Astrocyte of the spinal cord (primary cell): ENCODE results near the gene SPRYD4.

Source experiments
- DNase-seq: peaks from one replicate; pipeline ENCODE4 v3.0.0; 2011; ENCODE audit warnings: low read depth, low spot score
- H3K4me3 ChIP-seq: 2 replicates; pipeline ENCODE4 v1.5.1; 2011; ENCODE audit warnings: low read depth, mild to moderate bottlenecking, low read length, moderate library complexity
- in situ Hi-C: cut with HindIII; loops from 2 replicates; pipeline ENCODE4 v1.10.0; 2017; ENCODE audit warnings: low sequenced_read_pairs
- TF ChIP-seq, protein P1 (sequence below): IDR thresholded peaks from 2 replicates; pipeline ENCODE4 v1.5.1; 2012; ENCODE audit warnings: low read depth, mild to moderate bottlenecking, low read length, inconsistent platforms

SPRYD4 gene

DNA sequence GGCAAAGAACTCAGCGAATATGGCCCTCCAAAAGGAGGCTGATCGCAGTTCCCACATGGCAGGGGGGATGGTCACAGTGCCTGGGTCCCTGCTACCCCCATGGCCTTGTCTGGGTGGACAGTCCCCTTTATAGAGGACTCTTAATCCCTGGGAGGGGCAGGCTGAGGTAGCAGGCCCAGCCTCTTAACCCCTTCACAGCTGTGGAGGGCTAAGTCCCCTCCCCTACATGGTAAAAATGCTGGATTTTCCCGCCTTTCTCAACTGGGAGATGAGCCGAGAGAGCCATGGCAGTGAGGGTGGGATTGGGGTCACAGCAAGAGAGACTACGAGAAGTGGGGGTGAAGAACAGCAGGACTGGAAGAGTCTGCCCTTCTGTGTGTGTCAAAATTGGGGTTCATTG, 13.8 kb upstream of the SPRYD4 start, which contains the start of gene MIP:
Gene MIP (minus strand): TSS at position 101 of the 400 bp plus-strand sequence. CDS start 44 bp downstream, at position 57.
- TF ChIP-seq, protein P1, sequence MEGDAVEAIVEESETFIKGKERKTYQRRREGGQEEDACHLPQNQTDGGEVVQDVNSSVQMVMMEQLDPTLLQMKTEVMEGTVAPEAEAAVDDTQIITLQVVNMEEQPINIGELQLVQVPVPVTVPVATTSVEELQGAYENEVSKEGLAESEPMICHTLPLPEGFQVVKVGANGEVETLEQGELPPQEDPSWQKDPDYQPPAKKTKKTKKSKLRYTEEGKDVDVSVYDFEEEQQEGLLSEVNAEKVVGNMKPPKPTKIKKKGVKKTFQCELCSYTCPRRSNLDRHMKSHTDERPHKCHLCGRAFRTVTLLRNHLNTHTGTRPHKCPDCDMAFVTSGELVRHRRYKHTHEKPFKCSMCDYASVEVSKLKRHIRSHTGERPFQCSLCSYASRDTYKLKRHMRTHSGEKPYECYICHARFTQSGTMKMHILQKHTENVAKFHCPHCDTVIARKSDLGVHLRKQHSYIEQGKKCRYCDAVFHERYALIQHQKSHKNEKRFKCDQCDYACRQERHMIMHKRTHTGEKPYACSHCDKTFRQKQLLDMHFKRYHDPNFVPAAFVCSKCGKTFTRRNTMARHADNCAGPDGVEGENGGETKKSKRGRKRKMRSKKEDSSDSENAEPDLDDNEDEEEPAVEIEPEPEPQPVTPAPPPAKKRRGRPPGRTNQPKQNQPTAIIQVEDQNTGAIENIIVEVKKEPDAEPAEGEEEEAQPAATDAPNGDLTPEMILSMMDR, result no peak
- in situ Hi-C loops, result no loop called here
- no peak for DNase-seq
- no peak within 1 kb of the TSS for H3K4me3 ChIP-seq

DNA sequence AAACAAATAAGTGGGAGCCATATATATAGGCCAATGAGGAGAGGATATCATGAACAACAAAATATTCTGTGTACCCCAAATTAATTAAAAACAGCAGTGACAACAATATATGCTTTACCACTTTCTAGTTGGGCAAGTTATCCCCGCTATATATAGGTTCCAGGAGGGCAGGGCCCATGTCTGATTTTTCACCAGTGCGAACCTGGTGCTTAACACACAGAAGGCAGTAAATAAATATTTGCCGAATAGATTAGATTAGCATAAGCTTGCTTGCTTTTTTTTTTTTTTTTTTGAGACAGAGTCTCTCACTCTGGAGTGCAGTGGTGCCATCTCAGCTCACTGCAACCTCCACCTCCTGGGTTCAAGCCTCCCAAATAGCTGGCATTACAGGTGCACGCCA, 10.6 kb upstream of the SPRYD4 start:
- no peak for DNase-seq
- no peak overlapping the region for H3K4me3 ChIP-seq
- in situ Hi-C loops, result no loop called here
- TF ChIP-seq, protein P1, result no peak

DNA sequence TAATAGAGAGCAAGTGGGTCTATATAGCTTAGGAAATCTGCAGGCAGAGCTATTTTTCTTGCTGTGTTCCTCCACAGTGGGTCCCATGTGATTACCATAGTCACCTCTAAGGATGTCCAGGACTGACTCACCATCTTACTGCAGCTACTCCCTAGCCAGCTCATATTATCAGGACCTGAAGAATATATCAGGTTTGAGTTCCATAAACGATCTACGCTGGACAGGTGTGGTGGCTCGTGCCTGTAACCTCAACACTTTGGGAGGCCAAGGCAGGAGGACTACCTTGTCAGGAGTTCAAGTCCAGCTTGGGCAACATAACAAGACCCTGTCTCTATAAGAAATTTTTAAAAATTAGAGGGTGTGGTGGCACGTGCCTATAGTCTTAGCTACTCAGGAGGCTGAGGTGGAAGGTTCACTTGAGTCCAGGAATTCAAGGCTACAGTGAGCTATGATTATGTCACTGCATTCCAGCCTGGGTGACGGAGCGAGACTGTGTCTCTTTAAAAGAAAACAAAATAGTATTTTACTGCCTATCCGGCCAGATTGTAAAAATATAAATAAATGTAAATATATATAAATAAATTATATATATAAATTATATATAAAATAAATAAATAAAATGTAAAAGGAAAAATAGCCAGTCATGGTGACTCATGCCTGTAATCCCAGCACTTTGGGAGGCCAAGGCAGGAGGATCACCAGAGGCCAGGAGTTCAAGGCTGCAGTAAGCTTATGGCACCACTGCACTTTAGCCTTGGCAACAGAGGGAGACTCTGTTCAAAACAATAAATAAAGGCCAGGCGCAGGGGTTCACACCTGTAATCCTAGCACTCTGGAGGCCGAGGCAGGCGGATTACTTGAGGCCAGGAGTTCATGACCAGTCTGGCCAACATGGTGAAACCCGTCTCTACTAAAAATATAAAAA, 6.9 kb upstream of the SPRYD4 start:
- no peak overlapping the region for H3K4me3 ChIP-seq
- in situ Hi-C loops, result no loop called here
- DNase-seq, result peak; percentile 5
- TF ChIP-seq, protein P1, result no peak

DNA sequence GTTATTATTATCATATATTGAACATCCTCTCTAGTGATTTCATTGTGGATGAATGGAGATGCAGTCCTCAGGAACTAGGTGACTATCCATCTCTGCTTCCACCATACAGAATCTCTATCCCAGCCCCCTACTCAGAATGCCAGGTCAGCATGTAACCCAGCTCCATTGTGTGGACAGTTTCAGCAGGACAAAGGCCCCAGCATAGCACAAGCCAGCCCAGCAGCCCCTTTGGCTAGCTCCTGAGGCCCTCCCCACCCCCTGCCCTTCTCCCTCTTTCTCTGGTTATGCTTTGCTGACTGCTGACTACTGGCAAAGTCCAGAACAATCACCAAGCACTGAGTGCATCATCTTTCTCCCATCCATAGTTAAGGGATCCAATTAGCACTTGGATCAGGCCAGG, 5.8 kb upstream of the SPRYD4 start:
- TF ChIP-seq, protein P1, result no peak

DNA sequence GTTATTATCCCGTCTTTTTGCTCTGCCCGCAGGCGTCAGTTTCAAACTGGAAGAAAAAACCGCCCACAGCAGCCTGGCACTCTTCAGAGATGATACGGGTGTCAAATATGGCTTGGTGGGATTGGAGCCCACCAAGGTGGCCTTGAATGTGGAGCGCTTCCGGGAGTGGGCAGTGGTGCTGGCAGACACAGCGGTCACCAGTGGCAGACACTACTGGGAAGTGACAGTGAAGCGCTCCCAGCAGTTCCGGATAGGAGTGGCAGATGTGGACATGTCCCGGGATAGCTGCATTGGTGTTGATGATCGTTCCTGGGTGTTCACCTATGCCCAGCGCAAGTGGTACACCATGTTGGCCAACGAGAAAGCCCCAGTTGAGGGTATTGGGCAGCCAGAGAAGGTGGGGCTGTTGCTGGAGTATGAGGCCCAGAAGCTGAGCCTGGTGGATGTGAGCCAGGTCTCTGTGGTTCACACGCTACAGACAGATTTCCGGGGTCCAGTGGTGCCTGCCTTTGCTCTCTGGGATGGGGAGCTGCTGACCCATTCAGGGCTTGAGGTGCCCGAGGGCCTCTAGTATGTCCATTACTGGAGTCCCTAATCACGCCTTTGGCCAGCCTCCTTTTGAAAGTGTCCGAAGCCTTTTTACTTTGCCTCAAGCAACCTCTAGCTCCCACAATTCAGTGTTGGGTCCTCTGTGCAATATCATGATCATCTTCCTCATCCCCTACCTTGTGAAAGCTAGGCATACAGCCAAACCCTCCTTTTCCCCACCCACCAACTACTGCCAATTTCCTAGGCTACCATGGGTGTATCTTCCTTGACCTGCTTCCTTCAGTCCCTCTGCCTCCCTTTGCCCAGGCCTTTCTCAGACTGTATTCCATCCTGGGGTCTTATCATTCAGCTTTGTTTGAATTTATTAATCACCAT, 891 bp downstream of the SPRYD4 start:
- no peak for DNase-seq
- in situ Hi-C loops, result no loop called here
- H3K4me3 ChIP-seq, result peak overlapping the region; percentile 100
- TF ChIP-seq, protein P1, result no peak

More for the DNA sequence above, 5.8 kb upstream of the SPRYD4 start:
- DNase-seq, result no peak
- no peak overlapping the region for H3K4me3 ChIP-seq
- in situ Hi-C loops, result no loop called here

DNA sequence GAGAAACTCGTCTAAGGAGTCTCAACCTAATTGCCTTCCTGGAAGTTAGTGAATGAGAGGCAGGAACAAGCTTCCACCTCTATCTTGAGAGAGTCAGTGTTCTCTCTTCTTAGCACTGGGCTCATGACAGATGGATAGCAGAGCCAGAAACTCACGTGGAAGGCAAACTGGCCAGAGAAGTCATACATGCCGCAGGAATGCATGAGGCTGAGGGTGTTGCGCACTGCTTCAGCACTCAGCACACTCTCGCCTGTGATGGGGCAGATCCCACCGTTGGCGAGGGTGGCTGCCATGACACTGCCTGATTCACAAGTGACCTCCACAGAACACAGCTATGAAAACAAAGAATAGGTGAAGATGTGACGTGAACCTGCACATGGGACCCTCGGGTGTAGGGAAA, 6.0 kb downstream of the SPRYD4 start:
- in situ Hi-C loops, result no loop called here
- H3K4me3 ChIP-seq, result no peak overlapping the region
- TF ChIP-seq, protein P1, result no peak
- no peak for DNase-seq
